Cerebellar nuclear complex (tissue), 1 donor: Measurements from ENCODE around the gene ACTR3.

Source experiments
- DNase-seq, 2 experiments: peaks; one replicate each; lab custom pipeline; 2025; lab: John Stamatoyannopoulos, UW

ACTR3 gene

GRCh38 chr2:113876503-113877387 lies 13.1 kb upstream of the ACTR3 start:
- DNase-seq = no peak

- no peak for DNase-seq
These were observed 11.9 kb upstream of the ACTR3 start for GRCh38 chr2:113877711-113878598.

GRCh38 chr2:113878743-113879142 lies 11.1 kb upstream of the ACTR3 start:
- no peak for DNase-seq

- no peak for DNase-seq
These were observed 10.4 kb upstream of the ACTR3 start for GRCh38 chr2:113879457-113879856.

- no peak for DNase-seq
These were observed 3.3 kb upstream of the ACTR3 start for GRCh38 chr2:113886479-113887008.

- no peak for DNase-seq
These were observed 2.7 kb upstream of the ACTR3 start for GRCh38 chr2:113887009-113887792.

- no peak for DNase-seq
These were observed 1.0 kb upstream of the ACTR3 start for GRCh38 chr2:113888641-113889470.

- DNase-seq = no peak
These were observed 655 bp downstream of the ACTR3 start for GRCh38 chr2:113890253-113891235.

- no peak for DNase-seq
These were observed 1.5 kb downstream of the ACTR3 start for GRCh38 chr2:113891265-113891959.

GRCh38 chr2:113892004-113892710 lies 2.3 kb downstream of the ACTR3 start:
- DNase-seq = no peak

GRCh38 chr2:113894156-113894743 lies 4.4 kb downstream of the ACTR3 start:
- no peak for DNase-seq

GRCh38 chr2:113895301-113895700 lies 5.4 kb downstream of the ACTR3 start:
- DNase-seq = no peak

- DNase-seq = no peak
These were observed 6.1 kb downstream of the ACTR3 start for GRCh38 chr2:113895819-113896563.

- DNase-seq = no peak
These were observed 6.9 kb downstream of the ACTR3 start for GRCh38 chr2:113896791-113897190.

- DNase-seq = no peak
These were observed 8.2 kb downstream of the ACTR3 start for GRCh38 chr2:113898081-113898480.

- DNase-seq = no peak
These were observed 9.3 kb downstream of the ACTR3 start for GRCh38 chr2:113899166-113899565.

- DNase-seq = no peak
These were observed 12.1 kb downstream of the ACTR3 start for GRCh38 chr2:113901943-113902342.
